Central memory CD4-positive, alpha-beta T cell (primary cell): ENCODE results near the gene SDCCAG8.

Experiments
- DNase-seq: peaks from one replicate; pipeline ENCODE4 v3.0.0; 2022

Gene SDCCAG8

GRCh38 chr1:243465738-243466137 is 209.9 kb downstream of the SDCCAG8 start:
- no peak for DNase-seq

- DNase-seq = no peak
Observed at GRCh38 chr1:243469497-243469896, 213.7 kb downstream of the SDCCAG8 start.

GRCh38 chr1:243470502-243470901 is 214.7 kb downstream of the SDCCAG8 start:
- no peak for DNase-seq

- DNase-seq = no peak
Observed at GRCh38 chr1:243471026-243471685, 215.3 kb downstream of the SDCCAG8 start.

- no peak for DNase-seq
Observed at GRCh38 chr1:243471754-243472745, 216.2 kb downstream of the SDCCAG8 start.

GRCh38 chr1:243473227-243474135 is 217.6 kb downstream of the SDCCAG8 start:
- no peak for DNase-seq

- no peak for DNase-seq
Observed at GRCh38 chr1:243474136-243474881, 218.5 kb downstream of the SDCCAG8 start.

GRCh38 chr1:243474906-243475305 is 219.1 kb downstream of the SDCCAG8 start:
- no peak for DNase-seq

- no peak for DNase-seq
Observed at GRCh38 chr1:243475966-243476365, 220.1 kb downstream of the SDCCAG8 start.

GRCh38 chr1:243477731-243478290 is 222.0 kb downstream of the SDCCAG8 start:
- DNase-seq = no peak

- DNase-seq = no peak
Observed at GRCh38 chr1:243481101-243481500, 225.3 kb downstream of the SDCCAG8 start.

GRCh38 chr1:243482141-243483022 is 226.5 kb downstream of the SDCCAG8 start:
- no peak for DNase-seq

- DNase-seq = no peak
Observed at GRCh38 chr1:243483071-243483771, 227.4 kb downstream of the SDCCAG8 start.

- no peak for DNase-seq
Observed at GRCh38 chr1:243483952-243484351, 228.1 kb downstream of the SDCCAG8 start.

- DNase-seq = no peak
Observed at GRCh38 chr1:243487036-243487648, 231.3 kb downstream of the SDCCAG8 start.

GRCh38 chr1:243487649-243488227 is 231.9 kb downstream of the SDCCAG8 start:
- no peak for DNase-seq

- no peak for DNase-seq
Observed at GRCh38 chr1:243488459-243489157, 232.8 kb downstream of the SDCCAG8 start.

GRCh38 chr1:243489158-243489527 is 233.3 kb downstream of the SDCCAG8 start:
- no peak for DNase-seq
